Stimulated activated effector memory CD8-positive, alpha-beta T cell treated with anti-CD3 and anti-CD28 coated beads, Interleukin-12 subunit alpha, Interleukin-12 subunit beta, amount 100 ng/mL, for 72 hours (primary cell): ENCODE results near the gene CFAP54.

Experiments
- ATAC-seq: fragments of 150-1000 bp; cut with Tn5 transposase; 2 replicates; pipeline ENCODE4 v1.10.0; 2021
- DNase-seq, 2 donors: peaks; one replicate each; pipeline ENCODE4 v3.0.0; 2021 to 2022; ENCODE audit warnings: low spot score in 2 of 2
- H3K27ac Mint-ChIP-seq: one replicate; pipeline ENCODE4 v1.8.0; 2022; ENCODE audit warnings: mild to moderate bottlenecking, mixed read lengths
- H3K36me3 Mint-ChIP-seq: one replicate; pipeline ENCODE4 v1.8.0; 2022; ENCODE audit warnings: mild to moderate bottlenecking, mixed read lengths
- H3K4me1 Mint-ChIP-seq: one replicate; pipeline ENCODE4 v1.8.0; 2022; ENCODE audit warnings: mixed read lengths
- H3K4me3 Mint-ChIP-seq: one replicate; pipeline ENCODE4 v1.8.0; 2022; ENCODE audit warnings: mild to moderate bottlenecking, mixed read lengths
- H3K9me3 Mint-ChIP-seq: one replicate; pipeline ENCODE4 v1.8.0; 2022; ENCODE audit warnings: mixed read lengths

CFAP54 gene

GRCh38 chr12:96774496-96775256 is 285.3 kb downstream of the CFAP54 start:
- Mint-ChIP-seq H3K4me1 (no peaks in the 10 kb centered on the region), H3K9me3 (no peaks in the 10 kb centered on the region), H3K27ac (no peak overlapping the region), H3K4me3 (no peak overlapping the region), H3K36me3 (no peaks in the 10 kb centered on the region)
- DNase-seq (no peak), ATAC-seq (no peak)

- DNase-seq (no peak), ATAC-seq (no peak)
- Mint-ChIP-seq H3K9me3 (no peaks in the 10 kb centered on the region), H3K36me3 (no peaks in the 10 kb centered on the region), H3K4me3 (no peak overlapping the region), H3K27ac (no peak overlapping the region), H3K4me1 (no peaks in the 10 kb centered on the region)
These were observed 287.5 kb downstream of the CFAP54 start for GRCh38 chr12:96776908-96777307.

- no peak for ATAC-seq
These were observed 291.0 kb downstream of the CFAP54 start for GRCh38 chr12:96780330-96780729.

GRCh38 chr12:96786791-96787190 is 297.4 kb downstream of the CFAP54 start:
- no peaks in the 10 kb centered on the region for H3K4me1 Mint-ChIP-seq
- ATAC-seq (no peak), DNase-seq (no peak)
- H3K36me3 Mint-ChIP-seq, result no peaks in the 10 kb centered on the region
- no peaks in the 10 kb centered on the region for H3K9me3 Mint-ChIP-seq
- H3K4me3 Mint-ChIP-seq, result no peak overlapping the region
- no peak overlapping the region for H3K27ac Mint-ChIP-seq

More at GRCh38 chr12:96780330-96780729, 291.0 kb downstream of the CFAP54 start:
- no peak for DNase-seq
- no peak overlapping the region for H3K4me3 Mint-ChIP-seq
- no peaks in the 10 kb centered on the region for H3K36me3 Mint-ChIP-seq
- H3K9me3 Mint-ChIP-seq, result no peaks in the 10 kb centered on the region
- H3K4me1 Mint-ChIP-seq, result no peaks in the 10 kb centered on the region
- H3K27ac Mint-ChIP-seq, result no peak overlapping the region

GRCh38 chr12:96803969-96804368 is 314.6 kb downstream of the CFAP54 start:
- Mint-ChIP-seq H3K4me1 (no peaks in the 10 kb centered on the region), H3K36me3 (no peaks in the 10 kb centered on the region), H3K9me3 (peaks cover 3% of the 10 kb centered on the region), H3K27ac (no peak overlapping the region), H3K4me3 (no peak overlapping the region)
- ATAC-seq (no peak), DNase-seq (no peak)

- H3K9me3 Mint-ChIP-seq, result peaks cover 3% of the 10 kb centered on the region
- no peak for ATAC-seq
- H3K4me3 Mint-ChIP-seq, result no peak overlapping the region
- no peak overlapping the region for H3K27ac Mint-ChIP-seq
- H3K36me3 Mint-ChIP-seq, result no peaks in the 10 kb centered on the region
- no peaks in the 10 kb centered on the region for H3K4me1 Mint-ChIP-seq
- DNase-seq, result no peak
These were observed 316.9 kb downstream of the CFAP54 start for GRCh38 chr12:96806272-96806671.

- H3K9me3 Mint-ChIP-seq, result peaks cover 3% of the 10 kb centered on the region
- no peaks in the 10 kb centered on the region for H3K4me1 Mint-ChIP-seq
- no peak overlapping the region for H3K4me3 Mint-ChIP-seq
- H3K36me3 Mint-ChIP-seq, result no peaks in the 10 kb centered on the region
- ATAC-seq (no peak), DNase-seq (no peak)
- no peak overlapping the region for H3K27ac Mint-ChIP-seq
These were observed 318.4 kb downstream of the CFAP54 start for GRCh38 chr12:96807741-96808140.

GRCh38 chr12:96808587-96808986 is 319.2 kb downstream of the CFAP54 start:
- Mint-ChIP-seq H3K36me3 (no peaks in the 10 kb centered on the region), H3K4me1 (no peaks in the 10 kb centered on the region), H3K4me3 (no peak overlapping the region), H3K9me3 (peaks cover 3% of the 10 kb centered on the region), H3K27ac (no peak overlapping the region)
- ATAC-seq (no peak), DNase-seq (no peak)

GRCh38 chr12:96809522-96809921 is 320.1 kb downstream of the CFAP54 start:
- Mint-ChIP-seq H3K27ac (no peak overlapping the region), H3K9me3 (no peaks in the 10 kb centered on the region), H3K4me1 (no peaks in the 10 kb centered on the region), H3K4me3 (no peak overlapping the region), H3K36me3 (no peaks in the 10 kb centered on the region)
- ATAC-seq, result no peak
- no peak for DNase-seq

GRCh38 chr12:96810057-96810456 is 320.7 kb downstream of the CFAP54 start:
- no peak overlapping the region for H3K27ac Mint-ChIP-seq
- ATAC-seq (no peak), DNase-seq (no peak)
- no peaks in the 10 kb centered on the region for H3K9me3 Mint-ChIP-seq
- H3K4me3 Mint-ChIP-seq, result no peak overlapping the region
- H3K36me3 Mint-ChIP-seq, result no peaks in the 10 kb centered on the region
- H3K4me1 Mint-ChIP-seq, result no peaks in the 10 kb centered on the region

- Mint-ChIP-seq H3K27ac (no peak overlapping the region), H3K4me1 (no peaks in the 10 kb centered on the region), H3K36me3 (no peaks in the 10 kb centered on the region), H3K4me3 (no peak overlapping the region), H3K9me3 (no peaks in the 10 kb centered on the region)
- DNase-seq (no peak), ATAC-seq (no peak)
These were observed 321.1 kb downstream of the CFAP54 start for GRCh38 chr12:96810477-96810876.

GRCh38 chr12:96811083-96811482 is 321.7 kb downstream of the CFAP54 start:
- Mint-ChIP-seq H3K4me3 (no peak overlapping the region), H3K27ac (no peak overlapping the region), H3K4me1 (no peaks in the 10 kb centered on the region), H3K36me3 (no peaks in the 10 kb centered on the region), H3K9me3 (no peaks in the 10 kb centered on the region)
- DNase-seq (no peak), ATAC-seq (no peak)

GRCh38 chr12:96812153-96812552 is 322.8 kb downstream of the CFAP54 start:
- no peak for ATAC-seq
- H3K4me1 Mint-ChIP-seq, result no peaks in the 10 kb centered on the region
- no peak for DNase-seq
- H3K9me3 Mint-ChIP-seq, result no peaks in the 10 kb centered on the region
- H3K4me3 Mint-ChIP-seq, result no peak overlapping the region
- no peak overlapping the region for H3K27ac Mint-ChIP-seq
- no peaks in the 10 kb centered on the region for H3K36me3 Mint-ChIP-seq

GRCh38 chr12:96814200-96814599 is 324.8 kb downstream of the CFAP54 start:
- DNase-seq, result no peak
- Mint-ChIP-seq H3K36me3 (no peaks in the 10 kb centered on the region), H3K9me3 (no peaks in the 10 kb centered on the region), H3K4me1 (no peaks in the 10 kb centered on the region), H3K4me3 (no peak overlapping the region), H3K27ac (no peak overlapping the region)
- ATAC-seq, result no peak

GRCh38 chr12:96821592-96821991 is 332.2 kb downstream of the CFAP54 start:
- Mint-ChIP-seq H3K4me1 (no peaks in the 10 kb centered on the region), H3K36me3 (no peaks in the 10 kb centered on the region), H3K9me3 (peaks cover 2% of the 10 kb centered on the region), H3K4me3 (no peak overlapping the region), H3K27ac (no peak overlapping the region)
- DNase-seq (no peak), ATAC-seq (no peak)

- Mint-ChIP-seq H3K27ac (no peak overlapping the region), H3K4me3 (no peak overlapping the region), H3K4me1 (no peaks in the 10 kb centered on the region), H3K36me3 (no peaks in the 10 kb centered on the region), H3K9me3 (peaks cover 2% of the 10 kb centered on the region)
- ATAC-seq (no peak), DNase-seq (no peak)
These were observed 333.3 kb downstream of the CFAP54 start for GRCh38 chr12:96822641-96823040.
